ENCODE data around the gene PRUNE2. TPM values are rescaled to one million over a fixed set of nuclear protein-coding genes. Genes with fewer than 3 reads are reported as not detected.

PRUNE2 gene
- total RNA-seq, 6 experiments from 2014 or later = 1.4 to 3.3 (median 2.1) TPM

GRCh38 chr9:76882686-76883085 lies 23.2 kb downstream of the PRUNE2 start:
- no peak overlapping the region for H3K4me3 ChIP-seq
- no peak overlapping the region for H3K27ac ChIP-seq
- 40% methylated on average over 4 of the region's 4 CpGs for WGBS (ENCODE audit: insufficient coverage, low coverage, low lambda C conversion rate, missing lambda C conversion rate)
- DNase-seq (no peak), ATAC-seq (no peak)
- H3K9me3 ChIP-seq = no peaks in the 10 kb centered on the region
- no peaks in the 10 kb centered on the region for H3K4me1 ChIP-seq
- intact Hi-C loops (cut with DNase I) = no loop called here
- no peaks in the 10 kb centered on the region for H3K27me3 ChIP-seq
- H3K36me3 ChIP-seq = no peaks in the 10 kb centered on the region
- TF ChIP-seq CTCF (IDR thresholded peaks at IDR 0.05) (no peak), POLR2A (IDR thresholded peaks at IDR 0.05) (no peak)

- H3K9me3 ChIP-seq = no peaks in the 10 kb centered on the region
- no peak for DNase-seq
- no peak for TF ChIP-seq POLR2A (IDR thresholded peaks at IDR 0.05)
- no peak for TF ChIP-seq CTCF (IDR thresholded peaks at IDR 0.05)
- 64% methylated on average over 2 of the region's 2 CpGs for WGBS (ENCODE audit: insufficient coverage, low coverage, low lambda C conversion rate, missing lambda C conversion rate)
- no peak for ATAC-seq
- intact Hi-C loops (cut with DNase I) = no loop called here
- no peaks in the 10 kb centered on the region for H3K27me3 ChIP-seq
- H3K36me3 ChIP-seq = no peaks in the 10 kb centered on the region
- H3K27ac ChIP-seq = no peak overlapping the region
- no peak overlapping the region for H3K4me3 ChIP-seq
- H3K4me1 ChIP-seq = no peaks in the 10 kb centered on the region
Observed at GRCh38 chr9:76880210-76880609, 25.7 kb downstream of the PRUNE2 start.

- H3K4me1 ChIP-seq = no peaks in the 10 kb centered on the region
- DNase-seq (no peak), ATAC-seq (no peak)
- intact Hi-C loops (cut with DNase I) = no loop called here
- TF ChIP-seq POLR2A (IDR thresholded peaks at IDR 0.05) (no peak), CTCF (IDR thresholded peaks at IDR 0.05) (no peak)
- H3K9me3 ChIP-seq = no peaks in the 10 kb centered on the region
- no peak overlapping the region for H3K27ac ChIP-seq
- no peaks in the 10 kb centered on the region for H3K36me3 ChIP-seq
- no peak overlapping the region for H3K4me3 ChIP-seq
- WGBS (ENCODE audit: insufficient coverage, low coverage, low lambda C conversion rate, missing lambda C conversion rate) = 29% methylated on average over 3 of the region's 3 CpGs
- no peaks in the 10 kb centered on the region for H3K27me3 ChIP-seq
Observed at GRCh38 chr9:76878933-76879332, 27.0 kb downstream of the PRUNE2 start.

- DNase-seq (no peak), ATAC-seq (no peak)
- no peaks in the 10 kb centered on the region for H3K27me3 ChIP-seq
- H3K4me1 ChIP-seq = no peaks in the 10 kb centered on the region
- intact Hi-C loops (cut with DNase I) = no loop called here
- no peaks in the 10 kb centered on the region for H3K9me3 ChIP-seq
- no peaks in the 10 kb centered on the region for H3K36me3 ChIP-seq
- H3K4me3 ChIP-seq = no peak overlapping the region
- no peak overlapping the region for H3K27ac ChIP-seq
- TF ChIP-seq POLR2A (IDR thresholded peaks at IDR 0.05) = no peak
- no peak for TF ChIP-seq CTCF (IDR thresholded peaks at IDR 0.05)
Observed at GRCh38 chr9:76877961-76878360, 28.0 kb downstream of the PRUNE2 start.

GRCh38 chr9:76876098-76876497 lies 29.8 kb downstream of the PRUNE2 start:
- Histone ChIP-seq H3K27me3 (no peaks in the 10 kb centered on the region), H3K9me3 (no peaks in the 10 kb centered on the region), H3K36me3 (no peaks in the 10 kb centered on the region), H3K27ac (no peak overlapping the region), H3K4me3 (no peak overlapping the region), H3K4me1 (no peaks in the 10 kb centered on the region)
- ATAC-seq (no peak), DNase-seq (no peak)
- intact Hi-C loops (cut with DNase I) = no loop called here
- TF ChIP-seq CTCF (IDR thresholded peaks at IDR 0.05) (no peak), POLR2A (IDR thresholded peaks at IDR 0.05) (no peak)
- WGBS (ENCODE audit: insufficient coverage, low coverage, low lambda C conversion rate, missing lambda C conversion rate) = 47% methylated on average over 2 of the region's 2 CpGs
